ENCODE data around the gene CCNJL.
"Not testable (repeated sequence)": the region's sequence is repeated elsewhere in the genome, so short reads cannot be mapped to it uniquely, and the experiment has no call there.

The CCNJL gene

GRCh38 chr5:160341309-160341870 lies 29.0 kb upstream of the CCNJL start:
- DNase-seq: no peak
- no peak overlapping the region for H3K27ac ChIP-seq
- no peak for TF ChIP-seq CTCF (IDR thresholded peaks at IDR 0.05; ENCODE audit: low read depth, low read length, missing control alignments)
- no peaks in the 10 kb centered on the region for H3K27me3 ChIP-seq (replicated peaks)
- in situ Hi-C loops (cut with HindIII; ENCODE audit: low pct_ligation_motif_present, low sequenced_read_pairs): no loop called here
- no peak overlapping the region for H3K4me3 ChIP-seq (ENCODE audit: low read depth, low read length)
- no peaks in the 10 kb centered on the region for H3K36me3 ChIP-seq (replicated peaks)

- in situ Hi-C loops (cut with HindIII; ENCODE audit: low pct_ligation_motif_present, low sequenced_read_pairs); H3K4me3 ChIP-seq (ENCODE audit: low read depth, low read length); H3K36me3 ChIP-seq (replicated peaks): not testable (repeated sequence)
These were observed 28.1 kb upstream of the CCNJL start for GRCh38 chr5:160340513-160340912.

GRCh38 chr5:160339406-160340130 lies 27.2 kb upstream of the CCNJL start:
- no peak for TF ChIP-seq CTCF (IDR thresholded peaks at IDR 0.05; ENCODE audit: low read depth, low read length, missing control alignments)
- in situ Hi-C loops (cut with HindIII; ENCODE audit: low pct_ligation_motif_present, low sequenced_read_pairs): no loop called here
- no peak overlapping the region for H3K4me3 ChIP-seq (ENCODE audit: low read depth, low read length)
- no peaks in the 10 kb centered on the region for H3K36me3 ChIP-seq (replicated peaks)
- no peaks in the 10 kb centered on the region for H3K27me3 ChIP-seq (replicated peaks)
- no peak for DNase-seq
- no peak overlapping the region for H3K27ac ChIP-seq

More at GRCh38 chr5:160340513-160340912, 28.1 kb upstream of the CCNJL start:
- DNase-seq; H3K27ac ChIP-seq; H3K27me3 ChIP-seq (replicated peaks): not testable (repeated sequence)

- DNase-seq; in situ Hi-C loops (cut with HindIII; ENCODE audit: low pct_ligation_motif_present, low sequenced_read_pairs); H3K27ac ChIP-seq: not testable (repeated sequence)
These were observed 22.4 kb upstream of the CCNJL start for GRCh38 chr5:160334716-160335115.

GRCh38 chr5:160333721-160334120 lies 21.4 kb upstream of the CCNJL start:
- Histone ChIP-seq H3K36me3 (replicated peaks) (no peaks in the 10 kb centered on the region), H3K27ac (no peak overlapping the region), H3K27me3 (replicated peaks) (no peaks in the 10 kb centered on the region), H3K4me3 (ENCODE audit: low read depth, low read length) (no peak overlapping the region)
- TF ChIP-seq CTCF (IDR thresholded peaks at IDR 0.05; ENCODE audit: low read depth, low read length, missing control alignments): no peak
- in situ Hi-C loops (cut with HindIII; ENCODE audit: low pct_ligation_motif_present, low sequenced_read_pairs): no loop called here
- no peak for DNase-seq

More at GRCh38 chr5:160334716-160335115, 22.4 kb upstream of the CCNJL start:
- H3K36me3 ChIP-seq (replicated peaks); H3K27me3 ChIP-seq (replicated peaks); H3K4me3 ChIP-seq (ENCODE audit: low read depth, low read length): not testable (repeated sequence)

GRCh38 chr5:160330212-160330611 lies 17.8 kb upstream of the CCNJL start:
- no peak for DNase-seq
- H3K36me3 ChIP-seq (replicated peaks): no peaks in the 10 kb centered on the region
- H3K27me3 ChIP-seq (replicated peaks): no peaks in the 10 kb centered on the region
- in situ Hi-C loops (cut with HindIII; ENCODE audit: low pct_ligation_motif_present, low sequenced_read_pairs): no loop called here
- TF ChIP-seq CTCF (IDR thresholded peaks at IDR 0.05; ENCODE audit: low read depth, low read length, missing control alignments): no peak
- no peak overlapping the region for H3K27ac ChIP-seq
- no peak overlapping the region for H3K4me3 ChIP-seq (ENCODE audit: low read depth, low read length)

GRCh38 chr5:160327818-160328217 lies 15.5 kb upstream of the CCNJL start:
- in situ Hi-C loops (cut with HindIII; ENCODE audit: low pct_ligation_motif_present, low sequenced_read_pairs): no loop called here
- no peak overlapping the region for H3K4me3 ChIP-seq (ENCODE audit: low read depth, low read length)
- H3K27me3 ChIP-seq (replicated peaks): no peaks in the 10 kb centered on the region
- no peaks in the 10 kb centered on the region for H3K36me3 ChIP-seq (replicated peaks)
- TF ChIP-seq CTCF (IDR thresholded peaks at IDR 0.05; ENCODE audit: low read depth, low read length, missing control alignments): no peak
- no peak overlapping the region for H3K27ac ChIP-seq
- DNase-seq: no peak

Data from brain microvascular endothelial cell (primary cell).